Thymus (tissue), 14 donors: ENCODE results near the gene WDR12. TPM values are rescaled to one million over a fixed set of nuclear protein-coding genes. Genes with fewer than 3 reads are reported as not detected.
"Not testable (repeated sequence)": the region's sequence is repeated elsewhere in the genome, so short reads cannot be mapped to it uniquely, and the experiment has no call there.

ENCODE experiments used
- DNase-seq, 9 donors: peaks; one replicate each; pipeline ENCODE4 v3.0.0-alpha.2; 2013; ENCODE audit warnings: low spot score in 9 of 9, low read depth in 6 of 9, missing footprints in 1 of 9
- H3K27ac ChIP-seq, 2 donors: one replicate each; pipeline ENCODE4 v1.5.1; 2013; ENCODE audit warnings: control low read depth in 1 of 2, low read depth in 1 of 2, low read length in 1 of 2, mild to moderate bottlenecking in 1 of 2, moderate library complexity in 1 of 2
- H3K27me3 ChIP-seq, 2 donors: one replicate each; pipeline ENCODE4 v1.5.1; 2013; ENCODE audit warnings: low read length in 1 of 2; ENCODE audit not compliant: control insufficient read depth in 2 of 2, insufficient read depth in 1 of 2
- H3K36me3 ChIP-seq, 2 donors: one replicate each; pipeline ENCODE4 v1.5.1; 2013; ENCODE audit warnings: low read length in 1 of 2, mild to moderate bottlenecking in 1 of 2, moderate library complexity in 1 of 2; ENCODE audit not compliant: control insufficient read depth in 2 of 2, insufficient read depth in 2 of 2
- H3K4me1 ChIP-seq, 2 donors: one replicate each; pipeline ENCODE4 v1.5.1; 2013; ENCODE audit warnings: low read length in 2 of 2; ENCODE audit not compliant: control insufficient read depth in 2 of 2, insufficient read depth in 2 of 2
- H3K4me3 ChIP-seq, 2 donors: one replicate each; pipeline ENCODE4 v1.5.1; 2013; ENCODE audit warnings: low read length in 2 of 2, control low read depth in 1 of 2, mild to moderate bottlenecking in 1 of 2
- H3K9me3 ChIP-seq, 2 donors: one replicate each; pipeline ENCODE4 v1.5.1; 2013; ENCODE audit warnings: low read length in 1 of 2, mild to moderate bottlenecking in 1 of 2; ENCODE audit not compliant: control insufficient read depth in 2 of 2, insufficient read depth in 1 of 2
- WGBS: extraction: QIAGEN DNeasy Blood & Tissue Kit; methylation state at CpG from one replicate; pipeline ENCODE4 v1.1.7; 2013; 5-methylcytosine and 5-hydroxymethylcytosine counted together
- long read RNA-seq, 10 donors: transcript quantifications; one replicate each; lab custom pipeline, GENCODE V29; 2026
- polyA plus RNA-seq: library from polyadenylated mRNA; stranded (reverse); fragments of 200-250 nt; gene quantifications from one replicate; pipeline ENCODE4 v1.2.3, GENCODE V29; 2013
- total RNA-seq: library from RNA; stranded (reverse); fragments of 120-200 nt; gene quantifications from one replicate; pipeline ENCODE4 v1.2.4, GENCODE V29; 2013
- donor health status: healthy.

WDR12 gene
- total RNA-seq, result 38.9 TPM
- 19.8 TPM for polyA plus RNA-seq
- long read RNA-seq, donor 1, full-length matches to known transcripts, result 1 of 1 reads
- long read RNA-seq, donor 1, partial matches to known transcripts, result 0 of 1 reads
- long read RNA-seq, donor 1, other reads (novel, unspliced or antisense), result 0 of 1 reads
- long read RNA-seq, donor 2, full-length matches to known transcripts, result 8 of 8 reads
- long read RNA-seq, donor 2, partial matches to known transcripts, result 0 of 8 reads
- long read RNA-seq, donor 2, other reads (novel, unspliced or antisense), result 0 of 8 reads
- long read RNA-seq, donor 3, full-length matches to known transcripts, result 11 of 11 reads
- long read RNA-seq, donor 3, partial matches to known transcripts, result 0 of 11 reads
- long read RNA-seq, donor 3, other reads (novel, unspliced or antisense), result 0 of 11 reads
- long read RNA-seq, donor 4, full-length matches to known transcripts, result 3 of 15 reads
- long read RNA-seq, donor 4, partial matches to known transcripts, result 12 of 15 reads
- long read RNA-seq, donor 4, other reads (novel, unspliced or antisense), result 0 of 15 reads
- long read RNA-seq, donor 5, full-length matches to known transcripts, result 14 of 14 reads
- long read RNA-seq, donor 5, partial matches to known transcripts, result 0 of 14 reads
- long read RNA-seq, donor 5, other reads (novel, unspliced or antisense), result 0 of 14 reads
- long read RNA-seq, donor 6, full-length matches to known transcripts, result 7 of 7 reads
- long read RNA-seq, donor 6, partial matches to known transcripts, result 0 of 7 reads
- long read RNA-seq, donor 6, other reads (novel, unspliced or antisense), result 0 of 7 reads
- long read RNA-seq, donor 7, full-length matches to known transcripts, result 14 of 19 reads
- long read RNA-seq, donor 7, partial matches to known transcripts, result 5 of 19 reads
- long read RNA-seq, donor 7, other reads (novel, unspliced or antisense), result 0 of 19 reads
- long read RNA-seq, donor 8, full-length matches to known transcripts, result 3 of 3 reads
- long read RNA-seq, donor 8, partial matches to known transcripts, result 0 of 3 reads
- long read RNA-seq, donor 8, other reads (novel, unspliced or antisense), result 0 of 3 reads
- long read RNA-seq, donor 9, full-length matches to known transcripts, result 4 of 4 reads
- long read RNA-seq, donor 9, partial matches to known transcripts, result 0 of 4 reads
- long read RNA-seq, donor 9, other reads (novel, unspliced or antisense), result 0 of 4 reads
- long read RNA-seq, donor 10, full-length matches to known transcripts, result 7 of 7 reads
- long read RNA-seq, donor 10, partial matches to known transcripts, result 0 of 7 reads
- long read RNA-seq, donor 10, other reads (novel, unspliced or antisense), result 0 of 7 reads

GRCh38 chr2:202911512-202912341 is at the start of gene WDR12, which contains the start of gene CARF:
WDR12 (minus strand) TSS chr2:202911673; CDS start chr2:202911476, 197 bp downstream.
CARF (plus strand) TSS chr2:202912275; CDS start chr2:202941903, 29,628 bp downstream.
- Histone ChIP-seq H3K4me3 (peak within 1 kb of the TSS; percentile 63 to 85), H3K27ac (peak within 1 kb of the TSS; percentile 88 to 96), H3K36me3 (no peaks in the 10 kb centered on the region), H3K4me1 (peaks cover 3 to 5% of the 10 kb centered on the region in 2 donors), H3K27me3 (no peaks in the 10 kb centered on the region), H3K9me3 (no peaks in the 10 kb centered on the region)
- under 1% methylated on average over 39 of the region's 39 CpGs for WGBS
- peak; percentile 90 to 98 (median 96) for DNase-seq

- 97% methylated on average over 6 of the region's 6 CpGs for WGBS
- Histone ChIP-seq H3K36me3 (peaks cover 7 to 12% of the 10 kb centered on the region in 2 donors), H3K27me3 (no peaks in the 10 kb centered on the region), H3K4me1 (no peaks in the 10 kb centered on the region), H3K4me3 (no peak overlapping the region), H3K9me3 (no peaks in the 10 kb centered on the region), H3K27ac (no peak overlapping the region)
- DNase-seq, result no peak
Observed at GRCh38 chr2:202960524-202960923, 49.1 kb upstream of the WDR12 start.

GRCh38 chr2:202950592-202950991 is 39.1 kb upstream of the WDR12 start:
- WGBS, result 54% methylated on average over 2 of the region's 2 CpGs
- H3K4me3 ChIP-seq, result no peak overlapping the region

GRCh38 chr2:202949333-202949732 is 37.9 kb upstream of the WDR12 start:
- H3K27ac ChIP-seq, H3K36me3 ChIP-seq, H3K4me3 ChIP-seq, H3K4me1 ChIP-seq, DNase-seq, H3K9me3 ChIP-seq, H3K27me3 ChIP-seq: not testable (repeated sequence)
- 97% methylated on average over 3 of the region's 3 CpGs for WGBS

More at GRCh38 chr2:202950592-202950991, 39.1 kb upstream of the WDR12 start:
- no peaks in the 10 kb centered on the region for H3K27me3 ChIP-seq
- no peak overlapping the region for H3K27ac ChIP-seq
- no peaks in the 10 kb centered on the region for H3K4me1 ChIP-seq
- H3K36me3 ChIP-seq, result peaks cover 0 to 3% of the 10 kb centered on the region in 2 donors
- no peak for DNase-seq
- H3K9me3 ChIP-seq, result peaks cover 0 to 2% of the 10 kb centered on the region in 2 donors

- over 99% methylated on average over 2 of the region's 2 CpGs for WGBS
- peaks cover 0 to 2% of the 10 kb centered on the region in 2 donors for H3K9me3 ChIP-seq
- no peak for DNase-seq
- no peak overlapping the region for H3K4me3 ChIP-seq
- no peaks in the 10 kb centered on the region for H3K4me1 ChIP-seq
- no peak overlapping the region for H3K27ac ChIP-seq
- peaks cover 0 to 11% of the 10 kb centered on the region in 2 donors for H3K36me3 ChIP-seq
- H3K27me3 ChIP-seq, result no peaks in the 10 kb centered on the region
Observed at GRCh38 chr2:202945497-202945896, 34.0 kb upstream of the WDR12 start.

GRCh38 chr2:202944816-202945215 is 33.3 kb upstream of the WDR12 start:
- peaks cover 0 to 12% of the 10 kb centered on the region in 2 donors for H3K36me3 ChIP-seq
- 97% methylated on average over 3 of the region's 3 CpGs for WGBS

GRCh38 chr2:202944408-202944807 is 32.9 kb upstream of the WDR12 start:
- no peak overlapping the region for H3K4me3 ChIP-seq
- H3K9me3 ChIP-seq, result peaks cover 0 to 2% of the 10 kb centered on the region in 2 donors
- H3K36me3 ChIP-seq, result peaks cover 0 to 12% of the 10 kb centered on the region in 2 donors
- DNase-seq, result no peak
- no peaks in the 10 kb centered on the region for H3K27me3 ChIP-seq
- no peak overlapping the region for H3K27ac ChIP-seq
- H3K4me1 ChIP-seq, result no peaks in the 10 kb centered on the region
- 97% methylated on average over 1 of the region's 1 CpG for WGBS

More at GRCh38 chr2:202944816-202945215, 33.3 kb upstream of the WDR12 start:
- no peaks in the 10 kb centered on the region for H3K4me1 ChIP-seq
- DNase-seq, result no peak
- no peak overlapping the region for H3K27ac ChIP-seq
- H3K9me3 ChIP-seq, result peaks cover 0 to 2% of the 10 kb centered on the region in 2 donors
- no peak overlapping the region for H3K4me3 ChIP-seq
- H3K27me3 ChIP-seq, result no peaks in the 10 kb centered on the region

GRCh38 chr2:202941771-202942170 is 30.3 kb upstream of the WDR12 start:
- H3K4me3 ChIP-seq, result no peak overlapping the region
- H3K36me3 ChIP-seq, result peaks cover 0 to 16% of the 10 kb centered on the region in 2 donors
- no peak overlapping the region for H3K27ac ChIP-seq
- no peaks in the 10 kb centered on the region for H3K4me1 ChIP-seq
- WGBS, result 96% methylated on average over 4 of the region's 4 CpGs
- H3K9me3 ChIP-seq, result no peaks in the 10 kb centered on the region
- DNase-seq, result no peak
- no peaks in the 10 kb centered on the region for H3K27me3 ChIP-seq
